Stimulated activated CD4-positive, alpha-beta T cell treated with anti-CD3 and anti-CD28 coated beads, TNF-alpha, amount 100 ng/mL, for 24 hours (primary cell): ENCODE data around the gene SNX32.

Experiments
- DNase-seq, 3 experiments: peaks; one replicate each; pipeline ENCODE4 v3.0.0-alpha.2; 2020; ENCODE audit warnings: low read depth in 3 of 3

SNX32 gene

DNA sequence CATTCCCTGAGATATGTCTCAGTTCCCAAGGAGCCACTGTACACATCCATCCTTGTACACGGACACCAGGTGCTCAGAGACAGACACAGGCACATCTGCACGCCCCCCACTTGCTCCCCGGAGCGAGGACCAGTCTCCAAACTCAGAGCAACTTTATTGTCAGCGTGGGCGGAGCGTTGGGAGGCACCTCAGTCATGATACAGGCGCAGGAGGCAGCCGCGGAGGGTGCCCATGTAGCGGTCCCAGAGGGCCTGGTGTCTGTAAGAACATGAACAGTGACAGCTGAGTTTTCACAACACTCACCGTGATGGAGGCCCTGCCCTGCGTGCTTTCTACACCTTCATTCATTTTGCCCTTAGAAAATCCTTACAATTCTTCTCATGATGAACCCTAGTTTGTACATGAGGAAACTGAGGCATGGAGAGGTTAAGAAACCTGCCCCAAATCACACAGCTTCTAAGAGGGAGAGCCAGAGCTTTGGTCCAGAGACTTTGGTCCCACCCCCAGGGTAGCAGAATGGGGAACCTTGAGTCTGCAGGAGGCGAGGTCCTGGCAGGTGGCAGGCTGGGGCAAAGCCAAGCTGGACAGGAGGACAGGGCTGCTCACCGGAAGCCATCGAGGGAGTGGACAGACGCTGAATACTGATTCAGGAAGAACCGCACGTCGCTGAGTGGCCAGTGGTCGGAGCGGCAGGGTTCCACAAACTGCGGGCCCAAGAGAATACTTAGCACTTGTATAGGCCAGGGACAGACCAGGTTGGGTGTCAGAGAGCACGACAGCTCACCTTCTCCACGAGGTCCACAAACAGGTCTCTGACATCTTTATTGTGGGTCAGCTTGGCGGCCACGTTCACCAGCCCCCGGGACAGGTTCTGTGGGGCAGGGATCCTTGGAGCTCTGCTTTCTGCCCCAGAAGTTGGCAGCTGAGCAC is 50.3 kb downstream of the SNX32 start:
- DNase-seq = no peak

GRCh38 chr11:65884716-65885092 is 50.9 kb downstream of the SNX32 start:
- DNase-seq = peak; percentile 65 to 80 (median 66)

DNA sequence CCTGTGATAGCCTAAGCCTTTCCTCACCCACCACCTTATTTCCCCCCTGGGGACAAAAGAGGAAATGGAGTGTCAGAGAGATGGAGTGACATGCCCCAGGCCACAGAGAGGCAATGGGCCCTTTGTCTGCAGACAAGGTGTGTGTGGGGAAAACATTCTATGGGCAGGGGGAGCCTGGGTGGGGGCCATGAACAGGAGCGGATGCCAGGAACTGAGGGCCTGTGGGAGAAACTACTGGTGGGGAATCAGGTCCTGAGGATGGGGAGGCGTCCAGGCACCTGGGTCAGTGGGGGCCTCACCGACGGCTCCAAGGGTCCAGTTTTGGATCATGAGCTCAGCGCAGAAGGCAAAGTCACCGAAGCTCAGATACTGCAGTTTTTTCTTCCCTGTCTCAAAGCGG is 51.5 kb downstream of the SNX32 start:
- no peak for DNase-seq

GRCh38 chr11:65885808-65886536 is 52.2 kb downstream of the SNX32 start:
- no peak for DNase-seq

GRCh38 chr11:65886826-65887722 is 53.3 kb downstream of the SNX32 start:
- no peak for DNase-seq

DNA sequence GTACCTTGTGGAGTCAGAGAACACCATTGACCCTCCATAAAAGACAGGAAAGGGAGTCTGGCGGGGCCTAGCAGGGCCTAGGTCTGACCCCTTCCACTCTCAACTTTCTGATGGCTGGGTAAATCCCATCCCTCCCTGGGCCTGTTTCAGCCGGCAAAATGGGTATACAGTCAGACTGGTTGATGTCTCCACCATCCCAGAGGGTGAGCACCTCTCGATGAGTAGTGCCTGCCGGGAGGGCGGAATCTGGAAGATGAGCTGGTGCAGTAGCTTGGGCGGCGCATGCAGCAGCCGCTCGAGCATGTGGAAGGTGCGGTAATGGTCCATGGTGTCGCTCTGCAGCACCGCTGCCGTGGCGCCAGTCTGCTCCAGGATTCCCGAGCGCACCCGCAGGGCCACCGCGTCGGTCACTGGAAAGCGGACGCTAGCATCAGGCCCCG is 54.0 kb downstream of the SNX32 start:
- no peak for DNase-seq

- peak; percentile 93 to 97 (median 94) for DNase-seq
These were observed 54.5 kb downstream of the SNX32 start, which contains the start of gene FIBP for GRCh38 chr11:65888163-65888814. Gene FIBP, minus strand, starts transcription at chr11:65888471. Its CDS starts 53 bp downstream, at chr11:65888418.

DNA sequence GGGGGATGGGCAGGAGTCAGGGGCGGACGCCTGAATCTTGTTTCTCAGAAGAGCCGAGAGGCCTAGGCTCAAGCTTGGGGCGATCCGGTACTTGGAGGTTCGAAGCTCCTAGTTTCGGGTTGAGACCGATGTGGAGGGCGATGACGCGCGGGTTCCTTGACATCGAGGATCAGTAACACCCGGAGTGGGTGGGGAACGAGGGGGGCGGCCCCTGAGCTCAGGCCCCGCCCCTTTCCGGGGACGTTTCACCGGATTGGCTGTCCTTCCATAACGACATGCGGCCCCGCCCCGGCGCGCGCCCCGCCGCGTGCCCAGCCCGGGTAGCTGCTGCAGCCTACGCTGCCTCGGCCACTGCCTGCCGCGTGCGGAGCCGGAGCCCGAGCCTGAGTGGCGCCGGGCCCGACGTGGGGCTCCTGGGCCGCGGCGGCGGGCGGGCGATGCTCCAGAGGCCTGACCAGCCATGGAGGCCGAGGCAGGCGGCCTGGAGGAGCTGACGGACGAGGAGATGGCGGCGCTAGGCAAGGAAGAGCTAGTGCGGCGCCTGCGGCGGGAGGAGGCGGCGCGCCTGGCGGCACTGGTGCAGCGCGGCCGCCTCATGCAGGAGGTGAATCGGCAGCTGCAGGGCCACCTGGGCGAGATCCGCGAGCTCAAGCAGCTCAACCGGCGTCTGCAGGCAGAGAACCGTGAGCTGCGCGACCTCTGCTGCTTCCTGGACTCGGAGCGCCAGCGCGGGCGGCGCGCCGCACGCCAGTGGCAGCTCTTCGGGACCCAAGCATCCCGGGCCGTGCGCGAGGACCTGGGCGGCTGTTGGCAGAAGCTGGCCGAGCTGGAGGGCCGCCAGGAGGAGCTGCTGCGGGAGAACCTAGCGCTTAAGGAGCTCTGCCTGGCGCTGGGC is 56.8 kb downstream of the SNX32 start, which contains the start of gene CCDC85B:
TSS of gene CCDC85B (plus strand) at position 350 of the 895 bp plus-strand sequence. CDS start at position 461, 111 bp downstream.
- DNase-seq = peak; percentile 93 to 99 (median 98)

DNA sequence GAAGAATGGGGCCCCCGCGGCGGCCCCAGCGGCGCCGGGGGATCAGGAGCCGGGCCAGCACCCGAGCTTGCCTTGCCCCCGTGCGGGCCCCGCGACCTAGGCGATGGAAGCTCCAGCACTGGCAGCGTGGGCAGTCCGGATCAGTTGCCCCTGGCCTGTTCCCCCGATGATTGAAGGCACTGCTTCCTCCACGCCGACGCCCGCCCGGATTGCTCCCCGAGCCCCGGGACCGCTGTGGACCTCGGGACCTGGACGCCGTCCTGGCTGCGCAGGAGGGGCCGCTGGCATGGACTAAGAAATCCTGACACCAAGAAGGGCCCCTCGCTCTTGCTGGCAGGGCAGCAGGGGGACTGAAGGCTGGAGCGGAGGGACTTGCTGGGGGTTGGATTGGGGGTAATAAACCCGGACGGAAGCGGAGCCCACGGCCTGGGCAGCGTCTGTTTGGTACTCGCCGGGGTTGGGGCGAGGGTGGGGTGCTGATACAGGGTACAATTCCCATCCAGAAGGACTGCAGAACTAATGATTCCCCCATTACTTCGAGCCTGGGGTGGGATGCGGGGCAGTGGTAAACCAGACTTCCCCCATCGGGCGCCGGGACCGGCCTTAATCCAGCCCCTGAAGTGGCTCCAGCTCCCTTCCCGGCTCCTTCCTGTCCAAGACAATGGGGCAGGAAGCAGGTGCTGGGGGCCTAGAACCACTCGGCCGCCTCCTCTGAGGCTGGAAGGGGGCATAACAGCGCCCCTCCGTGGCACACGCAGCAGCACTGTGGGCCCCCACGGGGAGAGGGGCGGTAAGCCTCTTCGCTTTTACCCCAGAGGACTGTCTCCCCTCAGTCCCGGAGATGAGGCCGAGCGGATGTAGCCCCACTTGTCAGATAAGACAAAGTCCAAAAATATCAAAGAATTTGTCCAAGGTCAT is 57.7 kb downstream of the SNX32 start:
- peak in 1 of 3 experiments; percentile 48 for DNase-seq

GRCh38 chr11:65892137-65892540 is 58.4 kb downstream of the SNX32 start:
- peak in 1 of 3 experiments; percentile 45 for DNase-seq

DNA sequence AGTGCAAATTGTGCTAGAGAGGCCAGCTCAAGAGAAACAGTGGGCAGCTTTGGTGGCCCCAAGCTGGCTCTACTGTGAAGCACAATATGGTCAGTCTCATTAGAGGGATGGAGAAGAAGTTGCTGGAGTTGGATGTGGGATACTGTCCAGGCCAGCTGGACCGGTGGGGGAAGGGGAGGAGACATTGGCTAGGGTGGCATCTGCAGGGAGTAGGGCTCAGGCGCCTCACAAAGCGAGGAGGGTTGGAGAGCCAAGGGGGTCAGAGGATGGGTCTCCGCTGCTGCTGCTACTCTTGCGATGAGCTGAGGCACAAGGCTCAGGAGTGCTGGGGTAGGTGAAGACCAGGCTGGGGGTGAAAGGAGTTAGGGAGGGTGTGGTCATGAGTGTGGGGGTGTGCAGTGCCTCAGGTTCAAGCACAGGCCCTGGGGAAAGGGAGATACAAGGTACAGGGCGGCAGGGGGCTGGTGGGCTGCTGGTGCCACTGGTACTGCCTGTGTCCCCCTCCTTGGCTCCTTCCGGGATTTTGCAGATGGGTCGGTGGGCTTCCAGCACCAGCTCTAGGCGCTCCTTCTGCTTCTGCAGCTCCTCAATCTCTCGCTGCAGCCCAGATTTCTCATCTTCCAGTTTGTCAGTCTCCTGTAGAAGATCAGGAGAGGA is 59.0 kb downstream of the SNX32 start:
- DNase-seq = no peak

DNA sequence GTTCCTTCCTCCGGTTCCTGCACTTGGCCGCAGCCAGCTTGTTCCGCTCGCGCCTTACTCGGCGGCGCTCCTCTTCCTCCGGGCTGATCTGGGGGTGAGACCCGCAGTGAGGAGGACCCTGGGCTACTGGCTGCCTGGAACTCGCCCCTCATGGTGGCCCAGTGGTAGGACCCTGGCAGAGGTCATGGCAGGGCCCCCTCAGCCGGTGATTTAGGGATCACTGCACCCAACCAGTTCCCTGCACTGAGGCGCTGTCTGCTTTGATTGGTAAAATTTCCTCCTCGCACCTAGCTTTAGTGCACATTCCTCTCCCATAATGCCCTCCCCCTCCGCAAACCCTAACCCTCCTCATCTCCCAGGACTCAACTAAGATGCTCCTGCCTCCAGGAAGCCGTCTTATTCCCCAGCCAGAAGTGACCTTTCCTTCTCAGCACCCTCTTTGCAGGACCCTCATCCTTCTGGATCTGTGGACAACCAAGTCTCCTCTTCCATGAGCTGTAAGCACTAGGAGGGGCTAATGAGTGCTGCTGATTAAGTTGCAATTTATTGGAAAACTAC is 60.4 kb downstream of the SNX32 start:
- no peak for DNase-seq

- no peak for DNase-seq
These were observed 61.8 kb downstream of the SNX32 start for GRCh38 chr11:65895482-65895981.

- DNase-seq = no peak
These were observed 62.6 kb downstream of the SNX32 start for GRCh38 chr11:65896034-65896999.

- DNase-seq = no peak
These were observed 63.3 kb downstream of the SNX32 start for GRCh38 chr11:65897020-65897471.

DNA sequence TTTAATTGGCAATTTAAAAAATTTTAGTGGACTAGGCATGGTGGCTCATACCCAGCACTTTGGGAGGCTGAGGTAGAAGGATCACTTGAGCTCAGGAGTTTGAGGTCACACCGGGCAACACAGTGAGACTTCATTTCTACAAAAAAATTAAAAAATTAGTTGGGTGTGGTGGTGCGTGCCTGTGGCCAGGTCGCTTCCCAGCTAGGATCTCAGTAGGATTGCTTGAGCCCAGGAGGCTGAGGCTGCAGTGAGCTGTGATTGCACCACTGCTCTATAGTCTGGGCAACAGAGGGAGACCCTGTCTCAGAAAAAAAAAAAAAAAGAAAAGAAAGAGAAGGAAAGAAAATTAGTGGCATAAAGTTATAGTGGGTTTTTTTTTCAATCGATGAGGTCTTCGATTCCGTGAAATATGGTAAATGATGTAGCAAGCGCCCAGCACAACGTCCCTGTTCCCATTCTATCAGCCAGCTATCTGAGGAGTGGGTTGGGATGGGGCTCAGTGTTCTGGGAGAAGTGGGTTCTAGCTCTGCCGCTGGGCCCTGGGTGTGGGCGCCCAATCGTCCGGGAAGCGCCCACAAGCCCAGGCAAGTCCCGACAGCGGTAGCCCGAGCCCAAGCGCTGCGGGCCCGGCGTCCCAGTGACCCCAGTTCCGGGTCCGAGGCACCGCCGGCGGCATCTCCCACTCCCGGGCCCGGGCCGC is 65.0 kb downstream of the SNX32 start:
- no peak for DNase-seq
